ENCODE results near the gene CSNK1A1.

DNA sequence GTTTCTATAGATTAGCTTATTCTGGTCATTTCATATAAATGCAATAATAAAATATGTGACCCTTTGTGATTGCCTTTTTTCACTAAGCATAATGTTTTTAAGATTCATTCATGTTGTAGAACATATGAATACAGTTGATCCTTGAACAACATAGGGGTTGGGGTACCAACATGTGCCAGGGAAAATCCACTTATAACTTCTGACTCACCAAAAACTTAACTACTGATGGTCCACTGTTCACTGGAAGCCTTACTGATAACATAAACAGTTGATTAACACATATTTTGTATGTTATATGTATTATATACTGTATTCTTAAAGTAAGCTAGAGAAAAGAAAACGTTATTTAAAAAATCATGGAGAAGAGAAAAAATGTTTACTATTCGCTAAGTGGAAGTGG lies 42.1 kb upstream of the CSNK1A1 start:
- no peak for TF ChIP-seq SIN3A (IDR thresholded peaks at IDR 0.05; ENCODE audit: borderline replicate concordance, insufficient read depth, low read length)
- TF ChIP-seq, protein P1, sequence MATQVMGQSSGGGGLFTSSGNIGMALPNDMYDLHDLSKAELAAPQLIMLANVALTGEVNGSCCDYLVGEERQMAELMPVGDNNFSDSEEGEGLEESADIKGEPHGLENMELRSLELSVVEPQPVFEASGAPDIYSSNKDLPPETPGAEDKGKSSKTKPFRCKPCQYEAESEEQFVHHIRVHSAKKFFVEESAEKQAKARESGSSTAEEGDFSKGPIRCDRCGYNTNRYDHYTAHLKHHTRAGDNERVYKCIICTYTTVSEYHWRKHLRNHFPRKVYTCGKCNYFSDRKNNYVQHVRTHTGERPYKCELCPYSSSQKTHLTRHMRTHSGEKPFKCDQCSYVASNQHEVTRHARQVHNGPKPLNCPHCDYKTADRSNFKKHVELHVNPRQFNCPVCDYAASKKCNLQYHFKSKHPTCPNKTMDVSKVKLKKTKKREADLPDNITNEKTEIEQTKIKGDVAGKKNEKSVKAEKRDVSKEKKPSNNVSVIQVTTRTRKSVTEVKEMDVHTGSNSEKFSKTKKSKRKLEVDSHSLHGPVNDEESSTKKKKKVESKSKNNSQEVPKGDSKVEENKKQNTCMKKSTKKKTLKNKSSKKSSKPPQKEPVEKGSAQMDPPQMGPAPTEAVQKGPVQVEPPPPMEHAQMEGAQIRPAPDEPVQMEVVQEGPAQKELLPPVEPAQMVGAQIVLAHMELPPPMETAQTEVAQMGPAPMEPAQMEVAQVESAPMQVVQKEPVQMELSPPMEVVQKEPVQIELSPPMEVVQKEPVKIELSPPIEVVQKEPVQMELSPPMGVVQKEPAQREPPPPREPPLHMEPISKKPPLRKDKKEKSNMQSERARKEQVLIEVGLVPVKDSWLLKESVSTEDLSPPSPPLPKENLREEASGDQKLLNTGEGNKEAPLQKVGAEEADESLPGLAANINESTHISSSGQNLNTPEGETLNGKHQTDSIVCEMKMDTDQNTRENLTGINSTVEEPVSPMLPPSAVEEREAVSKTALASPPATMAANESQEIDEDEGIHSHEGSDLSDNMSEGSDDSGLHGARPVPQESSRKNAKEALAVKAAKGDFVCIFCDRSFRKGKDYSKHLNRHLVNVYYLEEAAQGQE (IDR thresholded peaks at IDR 0.05; ENCODE audit: insufficient read depth in 1 of 2, low read depth in 2 of 2, low read length in 2 of 2), result no peak
- TF ChIP-seq TAF1 (IDR thresholded peaks at IDR 0.05; ENCODE audit: borderline replicate concordance, insufficient read depth, low read length), result no peak
- TF ChIP-seq POLR2AphosphoS5 (IDR thresholded peaks at IDR 0.05; ENCODE audit: low read depth, low read length), result no peak

Measured in PFSK-1 (cell line).